Myometrial cell (primary cell): ENCODE data around the gene BAG5. TPM values are rescaled to one million over a fixed set of nuclear protein-coding genes. Genes with fewer than 3 reads are reported as not detected.

Experiments
- total RNA-seq: library from RNA; depleted of rRNA; stranded (reverse); fragments of >200 nt; gene quantifications from 2 replicates; pipeline ENCODE4 v1.2.3, GENCODE V29; 2015

BAG5 gene
- 13.8 and 15.1 TPM in 2 replicates for total RNA-seq

GRCh38 chr14:103562429-103563225, at the start of gene BAG5, which contains the start of gene COA8:
TSS of gene BAG5 (minus strand) at chr14:103562657. CDS start at chr14:103561164, 1,493 bp downstream.
TSS of gene COA8 (plus strand) at chr14:103562960. CDS start at chr14:103563002, 42 bp downstream.

DNA sequence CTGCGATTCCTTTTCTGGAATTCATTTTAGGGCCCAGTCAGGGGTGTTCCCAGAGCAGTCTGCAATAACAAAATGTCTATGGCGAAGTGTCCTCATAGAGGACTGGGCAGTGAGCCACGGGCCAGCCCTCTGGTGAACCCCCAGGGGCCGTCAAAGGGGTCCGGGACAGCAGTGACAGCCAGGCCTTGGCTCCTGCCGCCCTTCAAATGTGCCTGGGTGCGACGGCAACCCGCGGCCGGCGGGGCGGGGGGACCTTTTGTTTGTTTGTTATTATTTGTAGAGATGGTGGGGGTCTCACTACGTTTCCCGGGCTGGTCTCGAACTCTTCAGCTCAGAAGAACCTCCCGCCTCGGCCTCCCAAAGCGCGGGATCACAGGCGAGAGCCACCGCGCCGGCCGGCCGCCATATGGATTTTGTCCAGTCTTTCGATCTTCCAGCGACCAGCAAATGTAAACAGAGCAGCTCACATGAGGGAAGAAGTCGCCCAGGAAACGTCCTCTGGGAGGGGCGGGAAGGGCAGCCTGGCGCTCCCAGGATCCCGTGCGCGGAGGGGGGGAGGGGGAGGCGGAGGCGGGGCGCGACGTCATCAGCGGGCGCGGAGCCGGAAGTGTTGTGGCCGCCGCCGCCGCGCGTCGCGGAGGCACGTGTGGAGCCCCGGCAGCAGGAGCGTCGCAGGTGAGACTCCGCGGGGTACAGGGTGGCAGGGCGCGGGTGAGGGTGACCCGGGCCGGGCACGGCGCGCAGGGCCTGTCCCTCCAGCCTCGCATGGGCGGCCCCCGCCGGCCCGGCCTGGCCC, 33.7 kb downstream of the BAG5 start, which contains the start of gene TRMT61A:
Gene TRMT61A, plus strand, starts transcription at position 610 of the 796 bp plus-strand sequence. CDS start 783 bp downstream, outside the sequence.

DNA sequence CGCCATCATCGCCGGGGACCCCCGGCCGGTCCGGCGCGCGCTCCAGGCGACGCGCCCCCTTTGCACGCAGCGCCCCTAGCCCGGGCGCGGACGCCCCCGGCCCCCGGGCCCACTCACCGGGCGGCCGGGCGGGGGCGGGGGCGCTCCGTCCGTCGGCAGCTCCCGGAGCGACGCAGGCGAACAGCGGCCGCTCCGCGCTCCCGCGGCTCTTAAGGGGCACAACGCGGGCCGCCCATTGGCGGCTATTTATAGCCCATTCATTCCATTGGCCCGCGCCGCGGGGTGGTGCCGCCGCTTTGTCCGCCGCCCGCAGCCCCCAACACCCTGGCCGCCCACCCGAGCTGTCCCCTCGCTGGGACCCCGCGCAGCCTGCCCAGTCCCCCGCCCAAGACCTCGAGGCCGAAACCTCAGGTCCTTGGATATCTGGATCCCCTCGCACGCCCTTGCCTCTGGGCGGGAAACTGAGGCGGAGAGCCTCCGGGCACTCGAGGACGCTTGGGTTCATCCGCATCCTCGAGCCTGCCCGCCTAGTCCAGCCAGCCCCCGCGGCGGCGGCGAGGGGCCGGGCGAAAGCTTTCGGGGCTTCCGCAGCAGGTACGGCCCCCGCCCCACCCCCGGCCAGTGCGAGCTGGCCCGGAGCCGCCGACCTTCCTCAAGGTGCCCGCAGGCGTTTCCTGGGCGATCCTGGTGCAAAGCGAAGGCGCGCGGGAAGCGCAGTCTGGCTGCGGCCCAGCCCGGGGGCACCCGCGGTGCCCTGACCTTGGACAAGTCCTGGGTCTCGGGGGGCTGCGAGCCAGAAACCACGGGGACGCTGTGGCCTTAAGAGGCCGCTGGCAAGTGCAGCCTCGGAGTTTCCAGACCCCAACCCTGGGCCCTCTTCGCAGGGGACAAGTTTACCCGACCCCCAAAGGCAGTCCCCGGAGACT, 39.5 kb downstream of the BAG5 start, which contains the start of gene CKB:
Gene CKB, minus strand, starts transcription at position 182 of the 926 bp plus-strand sequence. CDS start 337 bp downstream, outside the sequence.

Other genes starting within 250 kb of the BAG5 start
- gene EIF5, start 228.4 kb downstream of the BAG5 start, total RNA-seq = 142 and 191 TPM in 2 replicates
- gene MARK3, start 177.2 kb downstream of the BAG5 start, total RNA-seq = 66.3 and 68.3 TPM in 2 replicates
- 19.6 and 50.5 TPM in 2 replicates for gene CKB, start 39.8 kb downstream of the BAG5 start, total RNA-seq
- gene TRMT61A, start 33.5 kb downstream of the BAG5 start, total RNA-seq = 7.8 and 12.7 TPM in 2 replicates
- gene COA8, start 303 bp upstream of the BAG5 start, total RNA-seq = 28.3 and 40.9 TPM in 2 replicates
- gene KLC1, start 66.6 kb upstream of the BAG5 start, total RNA-seq = 179 and 201 TPM in 2 replicates
- gene XRCC3, start 152.8 kb upstream of the BAG5 start, total RNA-seq = 11.5 and 17.9 TPM in 2 replicates
- 60.5 and 65.4 TPM in 2 replicates for gene ZFYVE21, start 153.2 kb upstream of the BAG5 start, total RNA-seq